Small intestine (tissue), 7 donors: ENCODE results near the gene RNF148. TPM values are rescaled to one million over a fixed set of nuclear protein-coding genes. Genes with fewer than 3 reads are reported as not detected.

ENCODE experiments used
- DNase-seq, 2 donors: peaks; one replicate each; pipeline versions ENCODE4 v3.0.0 to v3.0.0-alpha.2; 2013
- FAIRE-seq: peaks from 2 replicates; lab custom pipeline; 2012; peaks lifted over from hg19 to GRCh38; lab: Jason Lieb, UNC
- H3K27ac ChIP-seq, 3 donors: one replicate each; pipeline ENCODE4 v1.5.1; 2013; ENCODE audit warnings: low read length in 2 of 3, mild to moderate bottlenecking in 2 of 3, control low read depth in 1 of 3, inconsistent platforms in 1 of 3, low read depth in 1 of 3, moderate library complexity in 1 of 3
- H3K27me3 ChIP-seq, 3 donors: one replicate each; pipeline ENCODE4 v1.6.1; 2013; ENCODE audit warnings: low read length in 3 of 3, inconsistent platforms in 1 of 3; ENCODE audit not compliant: control insufficient read depth in 3 of 3, insufficient read depth in 3 of 3
- H3K36me3 ChIP-seq, 3 donors: one replicate each; pipeline ENCODE4 v1.6.1; 2013; ENCODE audit warnings: low read length in 3 of 3, inconsistent platforms in 1 of 3, low read depth in 1 of 3, mild to moderate bottlenecking in 1 of 3, moderate library complexity in 1 of 3; ENCODE audit not compliant: control insufficient read depth in 3 of 3, insufficient read depth in 2 of 3
- H3K4me1 ChIP-seq, 3 donors: one replicate each; pipeline ENCODE4 v1.6.1; 2013; ENCODE audit warnings: low read length in 2 of 3, inconsistent platforms in 1 of 3, low read depth in 1 of 3, mild to moderate bottlenecking in 1 of 3, moderate library complexity in 1 of 3; ENCODE audit not compliant: control insufficient read depth in 3 of 3, insufficient read depth in 2 of 3
- H3K4me3 ChIP-seq, 3 donors: one replicate each; pipeline ENCODE4 v1.5.1; 2013; ENCODE audit warnings: low read length in 3 of 3, control low read depth in 1 of 3, inconsistent platforms in 1 of 3, low read depth in 1 of 3, mild to moderate bottlenecking in 1 of 3, moderate library complexity in 1 of 3
- H3K9me3 ChIP-seq, 2 donors: one replicate each; pipeline ENCODE4 v1.6.1; 2013; ENCODE audit warnings: low read depth in 1 of 2, low read length in 1 of 2; ENCODE audit not compliant: control insufficient read depth in 2 of 2, insufficient read depth in 1 of 2
- whole genome bisulfite sequencing, 3 donors: extraction: QIAGEN DNeasy Blood & Tissue Kit; methylation state at CpG; one replicate each; pipeline ENCODE4 v1.1.7; 2013; 5-methylcytosine and 5-hydroxymethylcytosine counted together
- polyA plus RNA-seq, 4 donors: library from polyadenylated mRNA; stranded (reverse) in 3 of 4; unstranded in 1 of 4; fragments of 200-250 nt in 3 of 4; fragments of 120-200 nt in 1 of 4; gene quantifications; one replicate each; pipeline versions ENCODE4 v1.2.1 to v1.2.3, GENCODE V29; 2013
- donor health status: healthy with polysubstance abuse.
- donor health status: control.
- donor health status: control.
- donor health status: Bipolar disorder and iron deficiency.
- donor health status: healthy.

The RNF148 gene
- polyA plus RNA-seq, 4 donors = 0.07 to 0.67 (median 0.15) TPM; not detected in 1

DNA sequence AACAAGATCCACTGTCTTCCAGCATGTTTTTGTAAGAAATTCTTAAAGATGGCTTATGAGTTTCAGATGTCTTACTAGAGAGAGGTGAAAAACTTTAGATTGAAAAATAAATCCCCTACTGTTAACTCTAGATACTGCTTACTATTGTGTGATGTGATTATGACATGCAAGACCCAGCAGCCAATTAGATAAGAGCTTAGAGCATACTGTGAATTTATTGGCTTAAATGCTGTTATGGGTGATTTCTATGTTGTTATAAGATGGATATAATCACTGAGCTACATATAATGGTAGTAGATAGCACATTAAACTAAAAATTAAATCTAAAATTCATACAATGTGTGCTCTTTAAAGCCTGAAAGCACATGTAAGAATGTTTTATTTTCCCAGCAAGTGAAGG, 3.7 kb downstream of the RNF148 start, which contains the start of gene RNF133:
RNF133 (minus strand) TSS at position 101 of the 400 bp plus-strand sequence. CDS start 199 bp downstream, outside the sequence.
- no peaks in the 10 kb centered on the region for H3K36me3 ChIP-seq
- H3K27ac ChIP-seq = no peak within 1 kb of the TSS
- no peak for DNase-seq
- H3K27me3 ChIP-seq = no peaks in the 10 kb centered on the region
- FAIRE-seq = no peak
- H3K4me1 ChIP-seq = no peaks in the 10 kb centered on the region
- H3K9me3 ChIP-seq = no peaks in the 10 kb centered on the region
- no peak within 1 kb of the TSS for H3K4me3 ChIP-seq

DNA sequence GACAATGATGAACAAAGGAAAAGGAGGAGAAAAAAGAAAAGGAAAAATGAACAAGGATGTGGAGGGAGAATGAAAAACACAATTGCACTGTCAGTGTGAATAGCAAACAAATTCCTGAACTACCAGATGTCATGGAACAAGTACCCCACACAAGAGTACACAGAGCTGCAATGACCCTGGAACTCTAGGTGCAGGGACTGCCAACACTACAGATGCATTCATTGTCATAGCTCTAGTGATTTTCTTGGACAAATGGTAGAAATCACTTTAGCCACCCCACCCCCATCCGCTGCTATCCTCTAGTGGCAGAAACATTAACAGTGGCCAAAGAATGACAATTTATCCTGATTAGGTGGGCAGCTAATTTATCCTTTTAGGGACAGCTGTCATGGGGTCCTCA, 6.9 kb downstream of the RNF148 start:
- WGBS, 3 donors = 86 to 100% (median 90%) methylated on average over 1 of the region's 1 CpG
- no peaks in the 10 kb centered on the region for H3K27me3 ChIP-seq
- H3K4me3 ChIP-seq = no peak overlapping the region
- H3K4me1 ChIP-seq = no peaks in the 10 kb centered on the region
- DNase-seq (no peak), FAIRE-seq (no peak)
- H3K27ac ChIP-seq = no peak overlapping the region
- H3K9me3 ChIP-seq = peaks cover 0 to 20% of the 10 kb centered on the region in 2 donors
- peaks cover 0 to 4% (median 0%) of the 10 kb centered on the region in 3 donors for H3K36me3 ChIP-seq

DNA sequence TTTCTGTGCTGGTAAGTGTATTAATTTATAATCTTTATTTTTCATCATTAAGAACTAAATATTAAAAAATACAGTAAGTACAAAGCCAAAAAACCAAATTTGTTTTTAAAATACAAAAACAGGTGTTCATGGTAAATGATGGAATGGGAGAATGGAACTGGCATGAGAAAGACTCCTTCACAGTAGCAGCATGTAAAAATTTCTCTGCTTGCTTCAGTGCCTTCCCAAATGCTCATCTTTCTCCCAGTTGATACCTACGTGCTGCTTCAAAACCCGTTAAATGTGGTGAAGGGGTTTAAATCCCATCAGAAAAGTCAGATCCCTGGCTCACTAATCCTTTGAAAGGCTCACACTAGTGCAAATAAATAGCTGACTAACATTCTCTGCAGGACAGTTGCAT, 8.0 kb downstream of the RNF148 start:
- H3K27ac ChIP-seq = no peak overlapping the region
- no peaks in the 10 kb centered on the region for H3K27me3 ChIP-seq
- no peak overlapping the region for H3K4me3 ChIP-seq
- no peaks in the 10 kb centered on the region for H3K4me1 ChIP-seq
- no peak for DNase-seq
- no peak for FAIRE-seq
- 77 to 92% (median 81%) methylated on average over 2 of the region's 2 CpGs for WGBS, 3 donors
- H3K9me3 ChIP-seq = peaks cover 0 to 20% of the 10 kb centered on the region in 2 donors
- peaks cover 0 to 6% (median 0%) of the 10 kb centered on the region in 3 donors for H3K36me3 ChIP-seq

DNA sequence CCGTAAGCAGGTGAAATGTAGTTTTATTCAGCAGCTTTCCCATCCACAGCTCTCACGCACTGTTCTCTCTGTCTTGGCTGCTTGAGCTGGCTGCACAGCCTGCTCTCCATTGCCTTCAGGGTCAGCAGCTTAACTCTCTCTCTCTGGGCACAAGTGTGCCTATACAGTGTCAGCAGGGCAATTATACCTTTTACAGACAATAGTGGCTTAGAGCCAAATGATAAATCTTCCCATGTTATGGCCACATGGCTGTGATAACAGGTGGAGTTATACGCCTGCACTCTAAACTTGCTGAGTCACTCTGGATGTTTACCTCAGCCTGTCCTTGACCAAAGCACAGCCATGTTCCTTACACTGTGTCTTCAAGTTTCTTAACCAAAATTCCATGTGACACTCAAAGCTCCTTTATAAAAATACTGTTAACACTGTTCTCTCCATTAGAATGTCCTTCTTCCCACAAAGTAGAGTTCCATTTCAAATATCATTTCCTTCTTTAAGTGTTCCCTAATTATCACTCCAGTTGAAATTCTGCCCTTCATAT, 9.9 kb downstream of the RNF148 start:
- 84 to 87% (median 87%) methylated on average over 3 of the region's 3 CpGs for WGBS, 3 donors
- H3K9me3 ChIP-seq = peaks cover 0 to 20% of the 10 kb centered on the region in 2 donors
- FAIRE-seq (no peak), DNase-seq (peak in 1 of 2 donors; percentile 25)
- no peaks in the 10 kb centered on the region for H3K4me1 ChIP-seq
- no peaks in the 10 kb centered on the region for H3K27me3 ChIP-seq
- H3K4me3 ChIP-seq = no peak overlapping the region
- H3K27ac ChIP-seq = no peak overlapping the region
- peaks cover 0 to 7% (median 0%) of the 10 kb centered on the region in 3 donors for H3K36me3 ChIP-seq

DNA sequence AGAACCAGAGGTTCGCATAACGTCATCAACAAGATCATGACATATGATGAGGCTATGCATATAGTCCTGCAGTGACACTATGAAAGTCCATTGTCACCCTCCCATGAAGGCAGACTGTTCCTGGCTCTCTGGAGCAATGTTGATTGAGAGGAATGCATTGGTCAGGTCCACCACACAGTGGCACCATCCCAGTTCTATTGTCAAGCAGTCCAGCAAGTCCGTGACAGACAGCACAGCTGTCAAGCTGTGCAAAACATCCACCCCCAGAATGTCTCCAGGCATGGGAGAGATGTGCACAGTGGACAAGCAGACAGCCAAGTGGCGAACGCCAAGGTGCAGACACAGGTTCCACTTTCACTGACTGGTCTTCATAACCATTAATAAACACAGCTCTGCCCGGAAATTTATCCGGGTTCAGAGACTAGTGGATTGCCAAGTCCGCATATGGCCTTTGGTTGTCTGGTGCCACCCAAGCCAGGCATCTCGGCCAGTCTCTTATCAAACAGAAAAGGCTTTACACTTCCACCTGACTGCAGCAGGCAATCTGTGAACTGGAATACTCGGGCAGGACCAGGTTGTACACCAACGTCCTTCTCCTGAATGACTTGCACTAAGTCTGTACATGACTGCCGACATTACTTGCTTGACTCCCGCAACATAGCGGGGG, 11.0 kb downstream of the RNF148 start:
- Histone ChIP-seq H3K27ac (no peak overlapping the region), H3K27me3 (no peaks in the 10 kb centered on the region), H3K4me1 (no peaks in the 10 kb centered on the region), H3K4me3 (no peak overlapping the region), H3K9me3 (peaks cover 0 to 20% of the 10 kb centered on the region in 2 donors), H3K36me3 (peaks cover 0 to 7% (median 0%) of the 10 kb centered on the region in 3 donors)
- DNase-seq (no peak), FAIRE-seq (no peak)
- 92 to 94% (median 92%) methylated on average over 14 of the region's 14 CpGs for WGBS, 3 donors

DNA sequence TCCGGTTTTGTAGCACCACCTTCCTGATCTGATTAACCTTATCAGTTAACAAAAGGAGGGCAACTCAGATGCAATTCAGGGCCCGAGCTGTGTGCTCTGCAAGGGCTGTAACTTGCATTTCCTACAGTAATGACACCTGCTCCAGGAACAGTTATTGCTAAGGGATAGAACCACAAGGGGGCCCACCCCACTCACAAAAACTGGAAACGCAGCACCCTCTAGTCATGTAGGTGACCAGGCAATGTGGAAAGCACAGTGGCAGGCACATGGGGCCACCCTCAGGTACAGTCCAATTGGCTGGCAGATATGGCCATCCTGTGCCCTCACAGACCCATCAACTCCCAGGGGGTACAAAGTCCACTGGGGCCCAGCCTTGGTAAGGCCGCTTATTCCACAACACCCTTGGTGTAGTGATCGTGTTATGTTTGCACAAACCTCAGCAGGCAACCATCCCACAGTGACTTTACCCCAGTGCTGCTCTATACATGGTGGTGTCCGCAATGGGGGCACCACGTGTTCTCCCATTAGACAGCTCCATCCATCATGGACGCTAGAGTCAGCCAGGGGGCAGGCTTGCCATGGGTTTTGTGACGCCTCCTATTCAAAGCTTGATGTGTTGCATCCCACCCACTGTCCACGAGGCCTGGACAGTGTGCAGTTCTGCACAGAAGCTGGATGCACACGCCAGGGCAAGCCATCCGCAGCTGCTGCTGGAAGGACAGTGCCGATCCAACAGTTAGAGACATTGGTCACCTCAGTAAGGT, 13.2 kb downstream of the RNF148 start:
- DNase-seq = peak; percentile 37 to 52
- H3K27ac ChIP-seq = no peak overlapping the region
- no peak for FAIRE-seq
- no peaks in the 10 kb centered on the region for H3K27me3 ChIP-seq
- no peaks in the 10 kb centered on the region for H3K4me1 ChIP-seq
- H3K9me3 ChIP-seq = peaks cover 0 to 20% of the 10 kb centered on the region in 2 donors
- 86 to 88% (median 86%) methylated on average over 13 of the region's 13 CpGs for WGBS, 3 donors
- peaks cover 0 to 7% (median 0%) of the 10 kb centered on the region in 3 donors for H3K36me3 ChIP-seq
- H3K4me3 ChIP-seq = no peak overlapping the region

DNA sequence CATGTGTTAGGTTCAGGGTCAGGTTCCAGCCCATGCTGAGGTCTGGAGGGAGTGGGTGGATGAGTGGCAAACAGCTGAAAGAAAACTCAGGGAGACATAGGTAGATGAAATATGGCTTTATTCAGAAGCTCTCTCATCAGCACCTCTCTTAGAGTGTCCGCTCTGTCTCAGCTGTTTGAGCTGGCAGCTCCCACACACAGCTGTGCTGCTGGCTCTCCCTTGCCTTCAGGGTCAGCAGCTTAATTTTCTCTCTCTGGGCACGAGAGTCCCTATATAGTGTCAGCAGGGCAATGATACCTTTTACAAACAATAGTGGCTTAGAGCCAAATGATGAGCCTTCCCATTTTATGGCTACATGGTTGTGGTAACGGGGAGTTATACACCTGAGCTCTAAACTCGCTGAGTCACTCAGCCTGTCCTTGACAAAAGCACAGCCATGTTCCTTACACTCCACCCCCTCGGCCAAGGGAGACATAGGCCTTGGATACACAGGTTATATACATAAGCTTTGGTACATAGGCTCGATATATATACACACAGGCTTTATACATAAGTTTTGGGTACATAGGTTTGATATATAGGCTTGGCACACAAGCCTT, 14.2 kb downstream of the RNF148 start:
- Histone ChIP-seq H3K4me1 (no peaks in the 10 kb centered on the region), H3K4me3 (no peak overlapping the region), H3K27me3 (no peaks in the 10 kb centered on the region), H3K36me3 (peaks cover 0 to 7% (median 0%) of the 10 kb centered on the region in 3 donors), H3K27ac (no peak overlapping the region), H3K9me3 (peaks cover 0 to 17% of the 10 kb centered on the region in 2 donors)
- no peak for DNase-seq
- 69 to 78% (median 73%) methylated on average over 6 of the region's 6 CpGs for WGBS, 3 donors
- no peak for FAIRE-seq

DNA sequence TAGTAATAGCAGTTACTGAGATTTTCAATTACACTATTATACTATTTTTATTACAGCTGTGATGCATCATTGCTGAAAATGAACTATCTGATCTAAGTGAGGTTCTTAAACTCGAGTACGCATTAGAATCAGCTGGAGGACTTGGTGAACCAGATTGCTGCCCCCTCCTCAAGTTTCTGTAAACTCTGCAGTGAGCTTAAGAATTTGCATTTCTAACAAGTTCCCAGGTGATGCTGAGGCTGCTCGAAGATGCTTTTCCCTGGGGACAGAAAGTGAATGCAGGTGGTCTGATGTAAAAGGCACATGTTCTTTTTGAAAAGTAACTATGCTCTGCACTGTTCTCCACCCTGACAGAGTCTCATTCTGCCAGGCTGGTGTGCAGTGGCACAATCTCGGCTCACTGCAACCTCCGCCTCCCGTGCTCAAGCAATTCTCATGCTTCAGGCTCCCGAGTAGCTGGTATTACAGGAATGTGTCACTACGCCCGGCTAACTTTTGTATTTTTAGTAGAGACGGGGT, 16.3 kb downstream of the RNF148 start:
- H3K36me3 ChIP-seq = peaks cover 0 to 3% (median 0%) of the 10 kb centered on the region in 3 donors
- DNase-seq (no peak), FAIRE-seq (no peak)
- no peak overlapping the region for H3K27ac ChIP-seq
- no peaks in the 10 kb centered on the region for H3K27me3 ChIP-seq
- no peaks in the 10 kb centered on the region for H3K9me3 ChIP-seq
- H3K4me1 ChIP-seq = no peaks in the 10 kb centered on the region
- no peak overlapping the region for H3K4me3 ChIP-seq
- 72 to 82% (median 78%) methylated on average over 10 of the region's 10 CpGs for WGBS, 3 donors
